Astrocyte of the cerebellum (primary cell): ENCODE measurements around the gene C22orf39.

Source experiments
- DNase-seq: peaks from one replicate; pipeline ENCODE4 v3.0.0-alpha.2; 2011; ENCODE audit warnings: low read depth
- H3K4me3 ChIP-seq: 2 replicates; pipeline ENCODE4 v1.5.1; 2011; ENCODE audit warnings: mild to moderate bottlenecking, low read depth, low read length, moderate library complexity
- CTCF ChIP-seq: IDR thresholded peaks from 2 replicates; pipeline ENCODE4 v1.5.1; 2012; ENCODE audit warnings: low read length, low read depth, moderate library complexity, mild to moderate bottlenecking; ENCODE audit errors: missing control alignments
- in situ Hi-C: cut with HindIII; loops from 2 replicates; pipeline ENCODE4 v1.10.0; 2017; ENCODE audit warnings: low sequenced_read_pairs

Gene C22orf39

GRCh38 chr22:19393704-19394103 lies 53.8 kb downstream of the C22orf39 start:
- H3K4me3 ChIP-seq: no peak overlapping the region
- in situ Hi-C loops: no loop called here
- DNase-seq: no peak
- no peak for TF ChIP-seq CTCF
